T follicular helper cell (primary cell): ENCODE data around the gene DALRD3.

Experiments used
- DNase-seq: peaks from one replicate; pipeline ENCODE4 v3.0.0-alpha.2; 2020; ENCODE audit warnings: low read depth

DALRD3 gene

GRCh38 chr3:48980295-48980694, 38.1 kb downstream of the DALRD3 start:
- DNase-seq, result no peak

GRCh38 chr3:48979451-48979850, 38.9 kb downstream of the DALRD3 start:
- DNase-seq, result no peak

- no peak for DNase-seq
These were observed 44.1 kb downstream of the DALRD3 start for GRCh38 chr3:48974076-48974864.

DNA sequence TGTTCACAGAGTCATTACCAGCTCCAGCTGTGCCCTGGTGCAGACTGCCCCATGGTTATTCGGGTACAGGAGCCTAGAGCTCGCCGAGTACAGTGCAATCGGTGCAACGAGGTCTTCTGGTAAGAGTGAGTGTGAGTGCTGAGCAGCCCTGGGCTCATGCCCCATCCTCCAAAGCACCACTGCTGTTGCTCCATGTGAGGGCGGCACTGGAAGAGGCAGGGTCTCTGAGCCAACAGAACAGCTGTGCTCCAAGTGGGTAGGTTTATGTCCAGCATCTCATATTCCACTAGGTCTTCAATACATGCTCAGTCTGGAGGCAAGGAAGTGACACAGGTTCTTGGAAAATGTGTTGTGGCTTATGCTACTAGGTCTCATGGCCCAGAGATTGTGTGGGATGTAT, 47.8 kb downstream of the DALRD3 start:
- no peak for DNase-seq

DNA sequence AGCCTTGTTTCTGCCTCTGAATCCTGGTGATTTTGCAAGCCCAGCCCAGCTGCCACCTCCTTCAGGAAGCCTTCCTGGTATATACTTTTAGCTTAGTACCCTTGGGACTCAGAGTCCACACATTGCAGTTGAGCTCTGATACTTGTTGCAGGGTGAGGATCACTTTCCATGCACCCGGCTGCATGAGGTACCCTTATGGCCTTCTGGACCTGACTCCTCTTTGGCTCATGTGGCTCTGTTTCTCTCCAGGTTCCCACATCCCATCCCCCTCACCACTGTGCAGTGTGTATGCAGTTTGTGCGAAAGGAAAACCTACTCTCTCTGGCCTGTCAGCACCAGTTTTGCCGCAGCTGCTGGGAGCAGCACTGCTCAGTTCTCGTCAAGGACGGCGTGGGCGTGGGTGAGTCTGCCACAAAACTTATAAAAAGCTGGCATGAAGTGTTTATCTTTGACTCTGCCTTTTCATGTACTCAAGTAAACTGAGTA, 51.5 kb downstream of the DALRD3 start:
- DNase-seq, result no peak

GRCh38 chr3:48966367-48966766, 52.0 kb downstream of the DALRD3 start:
- no peak for DNase-seq
